Bronchial epithelial cell (primary cell): Measurements from ENCODE around the gene CFL1. TPM values are rescaled to one million over a fixed set of nuclear protein-coding genes. Genes with fewer than 3 reads are reported as not detected.
A peak's percentile ranks its signal among the peaks of the same experiment; 100 is the strongest.

Experiments
- DNase-seq: peaks from one replicate; pipeline ENCODE4 v3.0.0-alpha.2; 2010; ENCODE audit warnings: low read depth
- FAIRE-seq: peaks from 2 replicates; lab custom pipeline; 2011; peaks lifted over from hg19 to GRCh38; lab: Jason Lieb, UNC
- H3K27me3 ChIP-seq: 2 replicates; pipeline ENCODE4 v1.5.1; 2011; ENCODE audit warnings: low read length; ENCODE audit not compliant: control insufficient read depth, insufficient read depth
- H3K36me3 ChIP-seq: 2 replicates; pipeline ENCODE4 v1.5.1; 2011; ENCODE audit warnings: low read length; ENCODE audit not compliant: control insufficient read depth, insufficient read depth
- H3K4me3 ChIP-seq: 2 replicates; pipeline ENCODE4 v1.5.1; 2011; ENCODE audit warnings: mild to moderate bottlenecking, low read depth, low read length, control low read depth
- CTCF ChIP-seq: IDR thresholded peaks from 2 replicates; pipeline ENCODE4 v1.5.1; 2011; ENCODE audit warnings: mild to moderate bottlenecking, moderate library complexity, low read length, control low read depth, inconsistent platforms; ENCODE audit not compliant: insufficient read depth, severe bottlenecking
- total RNA-seq: library from RNA; depleted of rRNA; stranded (reverse); fragments of >200 nt; gene quantifications from 2 replicates; pipeline ENCODE4 v1.2.1, GENCODE V29; 2014

The CFL1 gene
- total RNA-seq, 1 donor from 2014 or later = 764 TPM

DNA sequence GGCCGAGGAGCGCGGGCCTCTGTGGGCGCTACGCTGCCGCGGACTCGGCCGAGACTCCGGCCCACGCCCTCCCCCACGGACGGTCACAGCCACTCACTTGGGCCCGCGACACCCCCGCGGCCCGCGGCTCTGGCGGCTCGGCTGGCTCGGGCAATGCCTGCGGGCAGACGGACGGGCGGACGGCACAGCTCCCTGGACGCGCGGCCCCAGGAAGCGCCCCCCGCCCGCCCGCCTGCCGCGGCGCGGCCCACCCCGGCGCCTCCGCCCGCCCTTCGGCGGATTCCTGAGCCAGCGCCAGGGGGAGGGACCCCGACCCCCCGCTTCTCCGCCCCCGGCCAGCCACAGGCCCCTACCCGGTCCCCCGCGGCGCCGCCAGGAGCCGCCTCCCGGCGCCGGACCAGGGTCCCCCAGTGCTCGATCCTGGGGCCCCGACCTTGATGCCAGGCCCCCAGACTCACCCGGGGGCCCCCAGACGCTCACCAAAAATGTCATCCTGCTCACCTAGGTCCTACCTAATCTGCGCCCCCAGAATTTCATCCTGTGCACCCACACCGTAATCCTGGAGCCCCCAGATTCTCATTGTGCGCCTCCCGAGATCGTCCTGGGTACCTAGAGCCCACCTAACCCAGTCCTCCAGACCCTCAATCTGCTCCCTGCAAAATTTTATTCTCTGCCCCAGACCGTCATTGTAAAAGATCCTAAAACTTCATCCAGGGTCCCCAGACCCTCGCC, 14.8 kb upstream of the CFL1 start, which contains the start of gene EFEMP2:
Gene EFEMP2, minus strand, starts transcription at position 215 of the 732 bp plus-strand sequence. CDS start 446 bp downstream, outside the sequence.
- no peak for FAIRE-seq

GRCh38 chr11:65871811-65872548, 14.0 kb upstream of the CFL1 start:
- H3K36me3 ChIP-seq = peaks cover under 1% of the 10 kb centered on the region
- no peaks in the 10 kb centered on the region for H3K27me3 ChIP-seq
- H3K4me3 ChIP-seq = peak overlapping the region; percentile 65
- FAIRE-seq (no peak), DNase-seq (no peak)
- peak; percentile 5 for TF ChIP-seq CTCF

More for the DNA sequence above, 14.8 kb upstream of the CFL1 start, which contains the start of gene EFEMP2:
- H3K27me3 ChIP-seq = no peaks in the 10 kb centered on the region
- H3K36me3 ChIP-seq = no peaks in the 10 kb centered on the region
- TF ChIP-seq CTCF = no peak
- H3K4me3 ChIP-seq = peak within 1 kb of the TSS; percentile 65
- DNase-seq = no peak

GRCh38 chr11:65870706-65871681, 13.0 kb upstream of the CFL1 start:
- no peaks in the 10 kb centered on the region for H3K27me3 ChIP-seq
- H3K4me3 ChIP-seq = no peak overlapping the region
- TF ChIP-seq CTCF = no peak
- DNase-seq (no peak), FAIRE-seq (no peak)
- H3K36me3 ChIP-seq = peaks cover 4% of the 10 kb centered on the region

GRCh38 chr11:65870307-65870658, 12.3 kb upstream of the CFL1 start:
- DNase-seq = no peak
- Histone ChIP-seq H3K4me3 (no peak overlapping the region), H3K36me3 (peaks cover 9% of the 10 kb centered on the region), H3K27me3 (no peaks in the 10 kb centered on the region)
- TF ChIP-seq CTCF = no peak
- FAIRE-seq = no peak

GRCh38 chr11:65869643-65870306, 11.8 kb upstream of the CFL1 start:
- Histone ChIP-seq H3K36me3 (peaks cover 13% of the 10 kb centered on the region), H3K27me3 (no peaks in the 10 kb centered on the region), H3K4me3 (no peak overlapping the region)
- no peak for TF ChIP-seq CTCF
- DNase-seq (no peak), FAIRE-seq (no peak)
